GM23248 (cell line): ENCODE measurements around the gene FOXE1. TPM values are rescaled to one million over a fixed set of nuclear protein-coding genes. Genes with fewer than 3 reads are reported as not detected.

Source experiments
- DNase-seq: peaks from one replicate; pipeline ENCODE4 v3.0.0-alpha.2; 2015
- H2AFZ ChIP-seq: fragments of 200-600 bp; sonication (generic); 2 replicates; pipeline ENCODE4 v1.6.1; 2016; ENCODE audit warnings: antibody characterized with exemption
- H3F3A ChIP-seq: fragments of 200-600 bp; sonication (generic); 2 replicates; pipeline ENCODE4 v1.6.1; 2016; ENCODE audit warnings: mild to moderate bottlenecking, antibody characterized with exemption, mixed run types; ENCODE audit not compliant: insufficient read depth
- H3K27ac ChIP-seq: fragments of 200-600 bp; sonication (generic); 2 replicates; pipeline ENCODE4 v1.5.1; 2016; ENCODE audit warnings: mild to moderate bottlenecking
- H3K27me3 ChIP-seq: fragments of 200-600 bp; sonication (generic); replicated peaks from 2 replicates; pipeline ENCODE4 v1.6.1; 2016; ENCODE audit warnings: mild to moderate bottlenecking; ENCODE audit not compliant: insufficient read depth
- H3K36me3 ChIP-seq: fragments of 200-600 bp; sonication (generic); 2 replicates; pipeline ENCODE4 v1.6.1; 2016; ENCODE audit warnings: low read depth, mild to moderate bottlenecking
- H3K4me1 ChIP-seq: fragments of 200-600 bp; sonication (generic); 2 replicates; pipeline ENCODE4 v1.6.1; 2016; ENCODE audit warnings: mild to moderate bottlenecking; ENCODE audit not compliant: insufficient read depth
- H3K4me2 ChIP-seq: fragments of 200-600 bp; sonication (generic); one replicate; pipeline ENCODE4 v1.6.1; 2016; ENCODE audit warnings: mild to moderate bottlenecking; ENCODE audit not compliant: unreplicated experiment
- H3K4me3 ChIP-seq: fragments of 200-600 bp; sonication (generic); 2 replicates; pipeline ENCODE4 v1.5.1; 2016; ENCODE audit warnings: mild to moderate bottlenecking
- H3K79me2 ChIP-seq: fragments of 200-600 bp; sonication (generic); 2 replicates; pipeline ENCODE4 v1.6.1; 2016; ENCODE audit warnings: mild to moderate bottlenecking; ENCODE audit not compliant: insufficient read depth
- H3K9ac ChIP-seq: fragments of 200-600 bp; sonication (generic); 2 replicates; pipeline ENCODE4 v1.6.1; 2016; ENCODE audit warnings: mild to moderate bottlenecking
- H3K9me2 ChIP-seq: fragments of 200-600 bp; sonication (generic); 2 replicates; pipeline ENCODE4 v1.6.1; 2016; ENCODE audit warnings: mixed run types, mild to moderate bottlenecking, moderate library complexity; ENCODE audit not compliant: insufficient read depth
- H3K9me3 ChIP-seq: fragments of 200-600 bp; sonication (generic); one replicate; pipeline ENCODE4 v1.6.1; 2017; ENCODE audit warnings: low read depth
- H4K20me1 ChIP-seq: fragments of 200-600 bp; sonication (generic); 2 replicates; pipeline ENCODE4 v1.6.0; 2016; ENCODE audit not compliant: insufficient read depth
- EZH2 ChIP-seq: fragments of 200-600 bp; sonication (generic); IDR thresholded peaks from 2 replicates; pipeline ENCODE4 v1.6.1; 2018; ENCODE audit warnings: antibody characterized with exemption, mild to moderate bottlenecking; ENCODE audit not compliant: insufficient read depth, poor library complexity, severe bottlenecking
- EZH2phosphoT487 ChIP-seq: fragments of 200-600 bp; sonication (generic); IDR thresholded peaks from 2 replicates; pipeline ENCODE4 v1.6.1; 2018; ENCODE audit warnings: antibody characterized with exemption, moderate library complexity, mild to moderate bottlenecking, low read depth; ENCODE audit not compliant: insufficient read depth
- WGBS, 2 experiments: methylation state at CpG; one replicate each; pipeline ENCODE4 v1.1.6; 2015 to 2017; ENCODE audit warnings: low lambda C conversion rate in 2 of 2, low coverage in 1 of 2; ENCODE audit errors: missing lambda C conversion rate in 2 of 2; 5-methylcytosine and 5-hydroxymethylcytosine counted together
- in situ Hi-C: fragments of 300-500 bp; cut with MboI; formaldehyde crosslinking; loops from 2 replicates; pipeline ENCODE4 v1.15.0; 2020
- polyA plus RNA-seq: library from polyadenylated mRNA; unstranded; fragments of >200 nt; fragmentation: Nextera tagmentation; extraction: Ambion mirVana; gene quantifications from 2 replicates; pipeline ENCODE4 v1.2.1, GENCODE V29; 2016
- total RNA-seq: library from RNA; depleted of rRNA; stranded (reverse); fragments of >200 nt; shearing (Covaris generic); gene quantifications from 2 replicates; pipeline ENCODE4 v1.2.3, GENCODE V29; 2014; rRNA removed

FOXE1 gene
- total and polyA plus RNA-seq, 2 experiments from 2014 or later: not detected

GRCh38 chr9:97903177-97903576 lies 50.2 kb downstream of the FOXE1 start:
- no peak overlapping the region for H3K4me3 ChIP-seq
- H3K27me3 ChIP-seq: no peaks in the 10 kb centered on the region
- no peak overlapping the region for H3K9ac ChIP-seq
- H4K20me1 ChIP-seq: no peaks in the 10 kb centered on the region
- TF ChIP-seq EZH2phosphoT487 (no peak), EZH2 (no peak)
- no peak overlapping the region for H3K27ac ChIP-seq
- H3K9me2 ChIP-seq: no peaks in the 10 kb centered on the region
- H3K79me2 ChIP-seq: peaks cover 18% of the 10 kb centered on the region
- no peaks in the 10 kb centered on the region for H3K9me3 ChIP-seq
- peaks cover 20% of the 10 kb centered on the region for H3K4me1 ChIP-seq
- H3K4me2 ChIP-seq: no peak overlapping the region
- in situ Hi-C loops: loop anchor here (5.0 kb wide), 1 partner anchor 191 kb away; no protein-coding TSS in a partner anchor
- H3F3A ChIP-seq: peaks cover 19% of the 10 kb centered on the region
- H3K36me3 ChIP-seq: no peaks in the 10 kb centered on the region
- WGBS, 2 experiments: 41 to 70% methylated on average over 1 of the region's 1 CpG
- H2AFZ ChIP-seq: no peak overlapping the region
- no peak for DNase-seq

GRCh38 chr9:97904725-97905124 lies 51.7 kb downstream of the FOXE1 start:
- Histone ChIP-seq H3K4me1 (peaks cover 19% of the 10 kb centered on the region), H3K4me2 (no peak overlapping the region), H3F3A (peaks cover 19% of the 10 kb centered on the region), H3K9me2 (no peaks in the 10 kb centered on the region), H2AFZ (no peak overlapping the region), H3K36me3 (peaks cover 7% of the 10 kb centered on the region; the same call in 1 of the 2 replicates), H3K79me2 (peaks cover 18% of the 10 kb centered on the region), H3K4me3 (no peak overlapping the region), H4K20me1 (no peaks in the 10 kb centered on the region), H3K27me3 (no peaks in the 10 kb centered on the region), H3K27ac (no peak overlapping the region), H3K9ac (no peak overlapping the region), H3K9me3 (no peaks in the 10 kb centered on the region)
- WGBS, 2 experiments: 98% methylated on average over 9 of the region's 9 CpGs
- DNase-seq: no peak
- TF ChIP-seq EZH2: no peak
- no peak for TF ChIP-seq EZH2phosphoT487
- in situ Hi-C loops: loop anchor here (5.0 kb wide), 1 partner anchor 192 kb away; no protein-coding TSS in a partner anchor

GRCh38 chr9:97905228-97905627 lies 52.2 kb downstream of the FOXE1 start:
- Histone ChIP-seq H3K4me2 (no peak overlapping the region), H3F3A (peaks cover 14% of the 10 kb centered on the region), H3K9me3 (no peaks in the 10 kb centered on the region), H2AFZ (no peak overlapping the region), H3K4me1 (peaks cover 14% of the 10 kb centered on the region), H3K79me2 (peaks cover 18% of the 10 kb centered on the region), H3K27me3 (no peaks in the 10 kb centered on the region), H3K36me3 (peaks cover 7% of the 10 kb centered on the region; the same call in 1 of the 2 replicates), H3K9me2 (no peaks in the 10 kb centered on the region), H4K20me1 (no peaks in the 10 kb centered on the region), H3K27ac (no peak overlapping the region), H3K4me3 (no peak overlapping the region), H3K9ac (no peak overlapping the region)
- TF ChIP-seq EZH2 (no peak), EZH2phosphoT487 (no peak)
- in situ Hi-C loops: no loop called here
- no peak for DNase-seq
- 98 to 100% methylated on average over 2 of the region's 2 CpGs for WGBS, 2 experiments

Other genes starting within 250 kb of the FOXE1 start
- gene TSTD2, start 219.9 kb upstream of the FOXE1 start, total RNA-seq: 13.9 and 14.4 TPM in 2 replicates
- gene TSTD2, start 219.9 kb upstream of the FOXE1 start, polyA plus RNA-seq: 6.7 and 7.6 TPM in 2 replicates
- gene NCBP1, start 219.4 kb upstream of the FOXE1 start, total RNA-seq: 28.1 and 34.4 TPM in 2 replicates
- gene NCBP1, start 219.4 kb upstream of the FOXE1 start, polyA plus RNA-seq: 28.5 and 31.8 TPM in 2 replicates
- 1.4 and 8.0 TPM in 2 replicates for gene XPA, start 155.9 kb upstream of the FOXE1 start, total RNA-seq
- 14.3 and 17.4 TPM in 2 replicates for gene XPA, start 155.9 kb upstream of the FOXE1 start, polyA plus RNA-seq
- 13.0 and 14.3 TPM in 2 replicates for gene TRMO, start 69.3 kb downstream of the FOXE1 start, total RNA-seq
- 9.6 and 10.5 TPM in 2 replicates for gene TRMO, start 69.3 kb downstream of the FOXE1 start, polyA plus RNA-seq
- not detected in 2 replicates for gene HEMGN, start 84.9 kb downstream of the FOXE1 start, total RNA-seq
- gene HEMGN, start 84.9 kb downstream of the FOXE1 start, polyA plus RNA-seq: not detected in 2 replicates
- 11.2 and 35.3 TPM in 2 replicates for gene ANP32B, start 130.1 kb downstream of the FOXE1 start, total RNA-seq
- 137 and 138 TPM in 2 replicates for gene ANP32B, start 130.1 kb downstream of the FOXE1 start, polyA plus RNA-seq
- 60.3 and 80.8 TPM in 2 replicates for gene NANS, start 203.5 kb downstream of the FOXE1 start, total RNA-seq
- 128 and 133 TPM in 2 replicates for gene NANS, start 203.5 kb downstream of the FOXE1 start, polyA plus RNA-seq